HG03432 (cell line): ENCODE measurements around the gene ZDHHC23.

Experiments
- ATAC-seq: cut with Tn5 transposase; IDR thresholded peaks from one replicate; pipeline ENCODE4 v1.9.1; 2021; ENCODE audit warnings: mild to moderate bottlenecking, moderate library complexity; ENCODE audit not compliant: unreplicated experiment

ZDHHC23 gene

DNA sequence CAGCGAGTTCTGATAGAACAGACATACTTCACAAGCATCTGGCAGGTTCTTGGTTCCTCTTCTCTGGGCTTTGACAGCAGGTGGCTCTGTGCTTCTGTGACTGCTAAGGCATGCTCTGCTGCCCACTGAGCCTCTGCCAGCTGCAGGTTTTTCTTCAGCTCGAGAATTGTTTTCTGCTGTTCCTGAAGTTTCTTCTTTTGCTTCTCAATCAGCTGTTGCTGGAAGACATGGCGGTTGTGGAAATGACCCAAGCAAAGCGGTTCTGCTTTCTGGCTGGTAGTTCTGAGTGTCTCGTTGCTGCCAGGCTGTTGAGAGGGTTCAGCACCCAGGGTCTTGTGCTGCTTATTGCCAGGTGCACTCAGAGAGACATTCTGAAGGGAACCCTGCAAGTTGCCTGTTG lies 57.7 kb downstream of the ZDHHC23 start:
- peak; percentile 98 for ATAC-seq

DNA sequence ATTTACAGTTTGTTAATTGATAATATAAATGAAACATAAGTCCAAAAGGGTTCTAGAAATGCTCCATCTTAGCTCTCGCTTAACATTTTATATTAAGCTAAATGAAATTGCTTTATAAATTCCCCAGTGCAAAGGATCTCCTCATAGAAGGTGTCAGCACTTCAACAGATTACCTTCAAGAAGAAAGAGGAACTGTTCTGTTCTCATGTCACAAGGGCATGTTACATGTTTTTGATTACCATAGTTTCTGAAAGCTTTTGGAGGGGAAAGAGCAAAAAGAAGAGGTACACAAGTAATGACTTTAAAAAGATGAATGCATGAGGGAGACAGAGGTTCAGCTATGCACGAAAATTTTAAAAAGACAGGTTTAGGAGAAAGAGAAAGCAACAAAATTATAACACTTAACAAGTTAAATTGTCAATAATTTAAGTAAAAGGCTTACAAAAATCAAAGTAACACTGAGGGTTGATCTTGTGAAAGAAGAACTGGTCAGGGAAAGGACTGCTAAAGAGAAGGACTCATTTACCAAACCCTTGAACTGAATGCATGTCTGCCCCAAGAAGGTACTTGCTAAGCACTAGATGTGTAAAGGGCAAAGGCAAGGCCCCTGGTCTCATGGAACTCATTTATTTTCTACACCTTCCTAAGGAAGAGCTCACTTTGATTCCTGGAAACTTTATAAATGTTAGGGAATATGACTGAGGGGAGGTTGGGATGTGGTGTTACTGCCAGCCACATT lies 63.4 kb downstream of the ZDHHC23 start:
- ATAC-seq: peak; percentile 69
